HepG2 (cell line): ENCODE results near the gene MTO1.
A peak's percentile ranks its signal among the peaks of the same experiment; 100 is the strongest.

Experiments used
- CTCF ChIP-seq: sonication (generic); formaldehyde crosslinking; IDR thresholded peaks from 2 replicates; pipeline ENCODE4 v1.5.0; 2020; ENCODE audit warnings: mild to moderate bottlenecking, missing genetic modification reagents, moderate library complexity
- IRF1 ChIP-seq: sonication (generic); formaldehyde crosslinking; IDR thresholded peaks from 2 replicates; pipeline ENCODE4 v1.4.0; 2020; ENCODE audit warnings: low read depth, mild to moderate bottlenecking, missing genetic modification reagents
- MATR3 ChIP-seq: sonication (generic); formaldehyde crosslinking; IDR thresholded peaks from 2 replicates; pipeline ENCODE4 v1.4.0; 2020; ENCODE audit warnings: missing genetic modification reagents
- POLR2AphosphoS5 ChIP-seq: IDR thresholded peaks from 2 replicates; pipeline ENCODE4 v1.6.1; 2012; ENCODE audit warnings: low read depth, low read length
- ZBTB44 ChIP-seq: sonication (generic); formaldehyde crosslinking; IDR thresholded peaks from 2 replicates; pipeline ENCODE4 v1.4.0; 2020; ENCODE audit warnings: missing genetic modification reagents
- ZNF331 ChIP-seq: sonication (generic); formaldehyde crosslinking; IDR thresholded peaks from 2 replicates; pipeline ENCODE4 v1.4.0; 2020; ENCODE audit warnings: missing genetic modification reagents
- TF ChIP-seq, protein P1 (sequence below), 2 experiments: sonication (generic) in 1 of 2; formaldehyde crosslinking in 1 of 2; IDR thresholded peaks; 2 replicates each; pipeline versions ENCODE4 v1.4.0 to v1.6.1; 2018 to 2020; ENCODE audit warnings: missing genetic modification reagents in 2 of 2, borderline replicate concordance in 1 of 2, low read depth in 1 of 2, mild to moderate bottlenecking in 1 of 2, missing biosample characterization in 1 of 2

- TF ChIP-seq IRF1 (CRISPR knock-in tag) (no peak), CTCF (CRISPR knock-in tag) (no peak), POLR2AphosphoS5 (peak; percentile 58), ZBTB44 (CRISPR knock-in tag) (no peak), MATR3 (CRISPR knock-in tag) (no peak), ZNF331 (CRISPR knock-in tag) (no peak)
- TF ChIP-seq, protein P1, sequence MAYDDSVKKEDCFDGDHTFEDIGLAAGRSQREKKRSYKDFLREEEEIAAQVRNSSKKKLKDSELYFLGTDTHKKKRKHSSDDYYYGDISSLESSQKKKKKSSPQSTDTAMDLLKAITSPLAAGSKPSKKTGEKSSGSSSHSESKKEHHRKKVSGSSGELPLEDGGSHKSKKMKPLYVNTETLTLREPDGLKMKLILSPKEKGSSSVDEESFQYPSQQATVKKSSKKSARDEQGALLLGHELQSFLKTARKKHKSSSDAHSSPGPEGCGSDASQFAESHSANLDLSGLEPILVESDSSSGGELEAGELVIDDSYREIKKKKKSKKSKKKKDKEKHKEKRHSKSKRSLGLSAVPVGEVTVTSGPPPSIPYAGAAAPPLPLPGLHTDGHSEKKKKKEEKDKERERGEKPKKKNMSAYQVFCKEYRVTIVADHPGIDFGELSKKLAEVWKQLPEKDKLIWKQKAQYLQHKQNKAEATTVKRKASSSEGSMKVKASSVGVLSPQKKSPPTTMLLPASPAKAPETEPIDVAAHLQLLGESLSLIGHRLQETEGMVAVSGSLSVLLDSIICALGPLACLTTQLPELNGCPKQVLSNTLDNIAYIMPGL (CRISPR knock-in tag; IDR thresholded peaks at IDR 0.05; ENCODE audit: borderline replicate concordance in 1 of 2, low read depth in 1 of 2): peak in 1 of 2 experiments; percentile 60; a peak in 1 of 4 replicates
Measured at GRCh38 chr6:73521351-73521985, 59.9 kb downstream of the MTO1 start.
